ENCODE measurements around the gene NASP. TPM values are rescaled to one million over a fixed set of nuclear protein-coding genes. Genes with fewer than 3 reads are reported as not detected.
A peak's percentile ranks its signal among the peaks of the same experiment; 100 is the strongest.
"Not testable (repeated sequence)": the region's sequence is repeated elsewhere in the genome, so short reads cannot be mapped to it uniquely, and the experiment has no call there.

NASP gene
- polyA plus RNA-seq, 3 donors from 2014 or later = 33.7 to 78.0 (median 67.9) TPM

DNA sequence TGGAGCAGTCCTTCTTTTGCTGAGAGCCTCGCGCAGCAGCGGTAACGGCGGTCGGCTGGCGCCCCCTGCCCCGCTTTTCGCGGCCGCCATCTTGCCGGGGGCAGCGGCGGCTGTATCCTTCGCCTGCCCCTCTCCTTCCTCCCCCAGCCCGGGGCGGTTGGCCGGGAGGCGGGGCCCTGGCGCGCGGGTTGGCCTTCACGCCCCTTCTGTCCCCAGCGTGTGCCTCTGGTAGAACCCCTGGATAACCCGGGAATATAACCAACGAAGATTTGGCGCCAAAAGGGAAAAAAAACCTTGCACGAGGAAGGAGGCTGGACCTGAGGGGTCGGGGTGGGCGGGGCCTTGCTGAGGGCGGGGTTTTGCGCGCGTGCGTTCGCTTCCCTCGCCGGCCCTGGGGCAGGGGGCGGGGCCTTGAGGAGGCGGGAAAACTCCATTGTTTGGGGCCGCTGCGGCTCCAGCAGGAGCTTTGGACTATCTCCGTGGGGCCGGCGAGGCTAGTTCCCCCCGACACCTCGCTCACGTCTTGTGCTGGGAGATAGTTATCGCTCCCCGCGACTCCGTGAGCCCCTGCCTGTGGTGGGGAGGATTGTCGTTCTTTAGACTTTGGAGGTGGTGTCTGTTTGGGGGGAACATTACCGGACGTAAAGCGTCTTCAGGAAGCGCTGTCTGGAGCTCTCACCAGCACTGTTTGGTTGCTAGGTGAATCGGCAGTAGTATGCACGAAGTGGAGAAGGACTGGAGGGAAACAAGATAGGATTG is 689 bp downstream of the NASP start:
- Mint-ChIP-seq H3K27me3 (ENCODE audit: low read depth in 3 of 3) (peaks cover 7 to 16% (median 11%) of the 10 kb centered on the region in 3 donors), H3K36me3 (no peaks in the 10 kb centered on the region), H3K4me1 (peaks cover 32 to 36% of the 10 kb centered on the region in 2 donors), H3K9me3 (no peaks in the 10 kb centered on the region), H3K4me3 (peak overlapping the region; percentile 94 to 100 (median 98)), H3K27ac (peak overlapping the region; percentile 97 to 99 (median 98))
- DNase-seq = peak; percentile 84 to 88 (median 87)

DNA sequence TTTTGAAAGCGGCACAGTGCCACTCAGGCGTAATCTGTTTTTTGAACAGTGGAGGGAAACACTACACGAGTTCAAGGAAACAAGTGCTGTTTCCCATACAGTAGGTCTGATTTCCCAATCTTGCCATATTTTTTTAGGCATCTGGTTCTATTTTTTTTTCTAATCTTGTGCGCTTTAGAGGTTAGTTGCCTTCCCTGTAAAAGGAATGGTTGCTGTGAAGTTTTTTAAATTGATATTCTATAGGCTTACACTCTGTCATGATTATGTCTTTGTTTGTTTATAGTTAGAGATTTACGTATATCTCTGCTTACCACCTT is 1.2 kb downstream of the NASP start:
- Mint-ChIP-seq H3K4me1 (peaks cover 32 to 36% of the 10 kb centered on the region in 2 donors), H3K27me3 (ENCODE audit: low read depth in 3 of 3) (peaks cover 7 to 16% (median 11%) of the 10 kb centered on the region in 3 donors), H3K9me3 (no peaks in the 10 kb centered on the region), H3K27ac (peak overlapping the region; percentile 95 to 99 (median 98)), H3K36me3 (no peaks in the 10 kb centered on the region), H3K4me3 (peak overlapping the region; percentile 94 to 100 (median 98))
- no peak for DNase-seq

DNA sequence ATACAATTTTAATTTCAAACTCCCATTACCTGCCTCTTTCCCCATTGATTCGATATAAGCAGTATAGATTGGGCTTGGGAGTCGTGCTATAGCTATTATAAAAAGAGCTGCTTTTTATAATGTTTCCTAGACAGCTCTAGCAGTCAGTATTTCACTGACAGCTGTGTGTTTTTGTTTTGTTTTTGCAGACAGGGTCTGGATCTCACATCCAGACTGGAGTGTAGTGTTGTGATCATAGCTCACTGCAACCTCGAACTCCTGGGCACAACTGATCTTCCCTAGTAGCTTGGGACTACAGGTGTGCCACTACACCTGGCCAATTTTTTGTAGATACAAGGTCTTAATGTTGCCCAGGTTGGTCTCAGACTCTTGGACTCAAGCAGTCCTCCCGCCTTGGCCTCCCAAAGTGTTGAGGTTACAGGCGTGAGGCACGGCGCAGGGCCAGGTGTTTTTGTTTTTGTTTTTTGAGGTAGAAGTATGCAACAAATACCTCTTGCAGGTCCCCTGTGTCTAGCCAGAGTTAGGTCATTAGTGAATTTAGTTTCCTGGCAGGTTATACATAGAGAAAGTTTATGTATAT is 1.7 kb downstream of the NASP start:
- H3K27ac Mint-ChIP-seq = peak overlapping the region; percentile 95 to 99 (median 98)
- peaks cover 32 to 39% of the 10 kb centered on the region in 2 donors for H3K4me1 Mint-ChIP-seq
- H3K36me3 Mint-ChIP-seq = no peaks in the 10 kb centered on the region
- H3K9me3 Mint-ChIP-seq = no peaks in the 10 kb centered on the region
- peaks cover 7 to 16% (median 11%) of the 10 kb centered on the region in 3 donors for H3K27me3 Mint-ChIP-seq (ENCODE audit: low read depth in 3 of 3)
- DNase-seq = no peak
- peak overlapping the region; percentile 94 to 100 (median 98) for H3K4me3 Mint-ChIP-seq

DNA sequence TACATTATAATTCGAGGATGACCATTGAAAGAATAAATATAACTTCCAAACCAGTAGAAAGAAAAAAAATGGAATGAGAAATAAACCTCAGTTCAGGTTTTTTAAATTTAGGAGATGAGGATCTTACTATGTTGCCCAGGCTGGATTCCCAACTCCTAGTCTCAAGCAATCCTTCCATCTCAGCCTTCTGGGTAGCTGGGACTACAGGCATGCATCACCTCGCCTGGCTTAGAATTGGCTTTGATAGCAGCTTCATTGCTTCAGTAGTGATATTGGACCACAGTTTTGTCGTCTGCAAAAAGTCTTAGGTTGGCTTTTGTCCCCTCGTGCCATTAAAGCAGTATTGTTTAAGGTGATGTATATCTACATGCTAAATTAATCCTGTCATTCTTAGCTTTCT is 2.9 kb downstream of the NASP start:
- DNase-seq = no peak
- Mint-ChIP-seq H3K36me3 (no peaks in the 10 kb centered on the region), H3K4me1 (peaks cover 34 to 47% of the 10 kb centered on the region in 2 donors), H3K27me3 (ENCODE audit: low read depth in 3 of 3) (peaks cover 7 to 16% (median 11%) of the 10 kb centered on the region in 3 donors), H3K27ac (peak overlapping the region; percentile 95 to 99 (median 98)), H3K4me3 (peak overlapping the region; percentile 92 to 100 (median 97)), H3K9me3 (no peaks in the 10 kb centered on the region)

DNA sequence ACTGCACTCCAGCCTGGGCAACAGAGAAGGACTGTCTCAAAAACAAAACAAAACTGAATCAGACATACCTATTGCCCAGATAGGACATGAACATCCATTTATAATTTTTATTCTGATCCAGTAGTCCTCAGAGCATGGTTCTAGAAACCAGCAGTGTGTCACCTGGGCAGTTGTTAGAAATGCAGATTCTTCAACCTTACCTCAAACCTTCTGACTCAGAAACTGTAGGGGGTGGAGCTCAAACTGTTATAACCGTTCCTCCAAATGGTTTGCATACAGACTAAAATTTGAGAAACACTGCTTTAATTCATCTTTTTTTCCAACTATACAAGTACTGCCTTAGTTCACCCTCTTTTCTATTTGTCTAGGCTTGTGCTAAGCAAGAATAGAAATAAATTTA is 6.0 kb downstream of the NASP start:
- H3K27ac Mint-ChIP-seq = no peak overlapping the region
- H3K36me3 Mint-ChIP-seq = peaks cover 0 to 7% (median 0%) of the 10 kb centered on the region in 3 donors
- peaks cover under 1 to 5% (median 3%) of the 10 kb centered on the region in 3 donors for H3K27me3 Mint-ChIP-seq (ENCODE audit: low read depth in 3 of 3)
- H3K4me3 Mint-ChIP-seq = no peak overlapping the region
- DNase-seq = no peak
- H3K9me3 Mint-ChIP-seq = no peaks in the 10 kb centered on the region
- H3K4me1 Mint-ChIP-seq = peaks cover 28 to 40% of the 10 kb centered on the region in 2 donors

DNA sequence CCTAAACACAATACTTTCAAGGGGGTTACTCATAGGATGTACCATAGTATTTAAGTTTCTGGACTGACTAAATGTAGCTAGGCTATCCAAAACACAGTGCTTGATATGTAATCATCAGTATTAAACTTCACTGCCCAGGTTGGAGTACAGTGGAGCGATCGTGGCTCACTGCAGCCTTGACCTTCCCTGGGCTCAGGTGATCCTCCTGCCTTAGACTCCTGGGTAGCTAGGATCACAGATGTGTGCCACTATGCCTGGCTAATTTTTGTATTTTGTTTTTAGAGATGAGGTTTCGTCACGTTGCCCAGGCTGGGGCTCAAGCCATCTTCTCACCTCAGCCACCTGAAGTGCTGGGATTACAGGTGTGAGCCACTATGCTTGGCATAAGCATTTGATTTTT is 10.6 kb downstream of the NASP start:
- Mint-ChIP-seq H3K4me3 (no peak overlapping the region), H3K27ac (peak overlapping the region in 2 of 6 donors; percentile 4 to 28), H3K36me3 (peaks cover 0 to 11% (median 10%) of the 10 kb centered on the region in 3 donors), H3K27me3 (ENCODE audit: low read depth in 3 of 3) (peaks cover 0 to 5% (median 2%) of the 10 kb centered on the region in 3 donors), H3K4me1 (peaks cover 4 to 42% of the 10 kb centered on the region in 2 donors), H3K9me3 (no peaks in the 10 kb centered on the region)
- no peak for DNase-seq

DNA sequence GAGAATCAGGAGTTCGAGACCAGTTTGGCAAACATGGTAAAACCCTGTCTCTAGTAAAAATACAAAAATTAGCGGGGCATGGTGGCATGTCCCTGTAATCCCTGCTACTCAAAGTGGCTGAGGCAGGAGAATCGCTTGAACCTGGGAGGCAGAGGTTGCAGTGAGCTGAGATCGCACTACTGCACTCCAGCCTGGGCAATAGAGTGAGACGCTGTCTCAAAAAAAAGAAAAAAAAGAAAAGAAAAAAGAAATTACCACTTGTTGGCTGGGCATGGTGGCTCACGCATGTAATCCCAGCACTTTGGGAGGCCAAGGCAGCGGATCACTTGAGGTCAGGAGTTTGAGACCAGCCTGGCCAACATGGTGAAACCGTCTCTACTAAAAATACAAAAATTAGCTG is 12.9 kb downstream of the NASP start:
- DNase-seq; H3K4me3 Mint-ChIP-seq; H3K9me3 Mint-ChIP-seq; H3K27me3 Mint-ChIP-seq (ENCODE audit: low read depth in 3 of 3): not testable (repeated sequence)
- Mint-ChIP-seq H3K36me3 (peaks cover 0 to 11% (median 10%) of the 10 kb centered on the region in 3 donors), H3K27ac (peak overlapping the region in 1 of 6 donors; percentile 28), H3K4me1 (peaks cover 14 to 52% of the 10 kb centered on the region in 2 donors)

DNA sequence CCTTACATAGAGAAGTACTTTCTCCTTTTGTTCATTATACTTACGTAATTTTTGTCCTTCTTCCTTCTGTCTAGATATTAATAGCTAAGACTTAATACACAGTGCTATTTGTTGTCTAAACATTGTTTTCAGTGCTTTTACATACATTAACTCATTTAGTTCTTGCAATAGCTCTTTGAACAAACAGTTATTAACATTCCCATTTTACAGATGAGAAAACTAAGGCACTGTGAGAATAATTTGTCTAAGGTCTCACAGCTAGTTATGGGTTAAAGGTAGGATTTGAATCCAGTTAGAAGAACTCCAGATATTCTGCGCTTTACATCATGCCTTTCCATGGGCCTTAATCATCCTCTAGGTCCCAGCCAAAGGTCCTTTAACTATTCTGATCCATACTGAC is 20.4 kb downstream of the NASP start:
- Mint-ChIP-seq H3K36me3 (peaks cover 16 to 36% (median 20%) of the 10 kb centered on the region in 3 donors), H3K27ac (no peak overlapping the region)

DNA sequence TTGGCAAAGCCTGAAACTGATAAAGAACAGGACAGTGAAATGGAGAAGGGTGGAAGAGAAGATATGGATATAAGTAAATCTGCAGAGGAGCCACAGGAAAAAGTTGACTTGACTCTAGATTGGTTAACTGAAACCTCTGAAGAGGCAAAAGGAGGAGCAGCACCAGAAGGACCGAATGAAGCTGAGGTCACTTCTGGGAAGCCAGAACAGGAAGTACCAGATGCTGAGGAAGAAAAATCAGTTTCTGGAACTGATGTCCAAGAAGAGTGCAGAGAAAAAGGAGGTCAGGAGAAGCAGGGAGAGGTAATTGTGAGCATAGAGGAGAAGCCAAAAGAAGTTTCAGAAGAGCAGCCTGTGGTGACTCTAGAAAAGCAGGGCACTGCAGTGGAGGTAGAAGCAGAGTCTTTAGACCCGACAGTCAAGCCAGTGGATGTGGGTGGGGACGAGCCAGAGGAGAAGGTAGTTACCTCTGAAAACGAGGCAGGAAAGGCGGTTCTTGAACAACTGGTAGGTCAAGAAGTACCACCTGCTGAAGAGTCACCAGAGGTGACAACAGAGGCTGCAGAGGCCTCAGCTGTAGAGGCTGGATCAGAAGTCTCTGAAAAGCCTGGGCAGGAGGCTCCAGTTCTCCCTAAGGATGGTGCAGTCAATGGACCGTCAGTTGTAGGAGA is 23.7 kb downstream of the NASP start:
- DNase-seq = no peak
- no peak overlapping the region for H3K4me3 Mint-ChIP-seq
- no peaks in the 10 kb centered on the region for H3K9me3 Mint-ChIP-seq
- H3K27me3 Mint-ChIP-seq (ENCODE audit: low read depth in 3 of 3) = peaks cover 0 to 3% (median 2%) of the 10 kb centered on the region in 3 donors
- H3K4me1 Mint-ChIP-seq = peaks cover 2 to 24% of the 10 kb centered on the region in 2 donors
- peaks cover 16 to 36% (median 20%) of the 10 kb centered on the region in 3 donors for H3K36me3 Mint-ChIP-seq
- peak overlapping the region; percentile 19 to 81 (median 54) for H3K27ac Mint-ChIP-seq

More for the DNA sequence above, 20.4 kb downstream of the NASP start:
- Mint-ChIP-seq H3K27me3 (ENCODE audit: low read depth in 3 of 3) (peaks cover 0 to 3% (median 2%) of the 10 kb centered on the region in 3 donors), H3K4me3 (no peak overlapping the region), H3K9me3 (no peaks in the 10 kb centered on the region), H3K4me1 (peaks cover 14 to 45% of the 10 kb centered on the region in 2 donors)
- no peak for DNase-seq

DNA sequence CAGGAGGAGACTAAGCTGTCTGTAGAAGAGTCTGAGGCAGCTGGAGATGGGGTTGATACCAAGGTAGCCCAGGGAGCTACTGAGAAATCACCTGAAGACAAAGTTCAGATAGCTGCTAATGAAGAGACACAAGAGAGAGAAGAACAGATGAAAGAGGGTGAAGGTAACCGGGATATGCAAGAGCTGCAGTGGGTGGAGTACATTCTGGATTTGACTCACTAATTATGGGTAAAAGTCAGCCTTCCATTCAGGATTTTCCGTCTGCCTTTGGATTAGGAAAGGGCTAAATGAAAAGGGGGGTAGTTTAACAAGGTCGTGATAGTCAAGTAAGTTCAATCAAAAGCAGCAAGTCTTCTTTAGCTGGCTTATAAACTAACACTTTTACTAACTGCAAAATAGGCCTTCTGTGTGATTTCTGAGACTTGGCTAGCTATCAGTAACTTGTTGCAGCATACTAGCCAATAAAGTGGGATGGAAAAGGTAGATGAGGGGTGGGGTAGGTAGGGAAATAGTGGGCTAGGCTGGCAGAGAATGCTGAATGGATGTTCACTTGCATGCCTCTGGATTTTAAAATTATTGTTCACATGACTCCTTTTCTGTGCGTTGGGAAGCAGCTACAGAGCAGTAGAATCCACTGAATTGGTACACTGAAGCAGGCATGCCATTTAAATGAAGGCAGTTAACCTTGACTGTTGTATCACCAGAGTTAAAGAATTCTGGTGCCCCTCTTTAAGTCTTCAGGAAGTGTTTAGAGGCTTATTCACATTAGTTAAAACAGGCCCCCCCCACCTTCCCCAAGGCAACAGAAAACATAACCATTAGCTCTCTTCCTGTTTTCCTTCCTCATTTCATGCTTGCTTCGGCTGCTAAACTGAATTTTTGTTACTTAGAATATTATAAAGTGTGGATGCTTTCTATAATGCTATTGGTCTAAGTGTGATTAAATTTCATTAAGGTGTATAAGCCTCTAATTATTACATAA is 24.6 kb downstream of the NASP start:
- DNase-seq = no peak
- Mint-ChIP-seq H3K27me3 (ENCODE audit: low read depth in 3 of 3) (peaks cover 0 to 5% (median 2%) of the 10 kb centered on the region in 3 donors), H3K36me3 (peaks cover 16 to 35% (median 24%) of the 10 kb centered on the region in 3 donors), H3K9me3 (no peaks in the 10 kb centered on the region), H3K4me1 (peaks cover 2 to 24% of the 10 kb centered on the region in 2 donors), H3K27ac (peak overlapping the region in 4 of 6 donors; percentile 13 to 68 (median 32)), H3K4me3 (no peak overlapping the region)

DNA sequence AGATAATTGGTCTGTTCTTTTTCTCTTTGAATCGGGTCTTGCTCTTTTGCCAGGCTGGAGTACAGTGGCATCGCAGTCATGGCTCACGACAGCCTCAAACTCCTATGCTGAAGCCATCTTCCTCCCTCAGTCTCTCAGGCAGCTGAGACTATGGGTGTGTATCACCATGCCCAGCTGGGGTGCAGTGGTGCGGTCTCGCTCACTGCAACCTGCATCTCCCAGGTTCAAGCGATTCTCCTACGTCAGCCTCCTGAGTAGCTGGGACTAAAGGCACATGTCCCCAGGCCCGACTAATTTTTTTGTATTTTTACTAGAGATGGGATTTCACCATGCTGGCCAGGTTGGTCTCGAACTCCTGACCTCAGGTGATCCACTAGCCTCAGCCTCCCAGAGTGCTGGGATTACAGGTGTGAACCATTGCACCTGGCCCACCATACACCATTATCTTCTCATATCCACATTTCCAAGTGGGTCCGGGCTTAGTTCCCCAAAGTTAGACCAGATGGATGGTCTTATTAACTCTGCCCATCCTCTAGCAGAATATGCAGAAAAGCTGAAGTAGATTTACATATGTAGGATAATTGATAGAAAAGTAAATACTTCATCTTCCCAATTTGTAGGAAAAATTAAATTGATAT is 26.9 kb downstream of the NASP start:
- H3K36me3 Mint-ChIP-seq = peaks cover 12 to 30% (median 26%) of the 10 kb centered on the region in 3 donors
- no peak overlapping the region for H3K4me3 Mint-ChIP-seq
- DNase-seq = no peak
- H3K27me3 Mint-ChIP-seq (ENCODE audit: low read depth in 3 of 3) = peaks cover 0 to 11% (median 5%) of the 10 kb centered on the region in 3 donors
- H3K27ac Mint-ChIP-seq = peak overlapping the region in 2 of 6 donors; percentile 24 to 50
- H3K4me1 Mint-ChIP-seq = peaks cover 2 to 15% of the 10 kb centered on the region in 2 donors
- H3K9me3 Mint-ChIP-seq = no peaks in the 10 kb centered on the region

DNA sequence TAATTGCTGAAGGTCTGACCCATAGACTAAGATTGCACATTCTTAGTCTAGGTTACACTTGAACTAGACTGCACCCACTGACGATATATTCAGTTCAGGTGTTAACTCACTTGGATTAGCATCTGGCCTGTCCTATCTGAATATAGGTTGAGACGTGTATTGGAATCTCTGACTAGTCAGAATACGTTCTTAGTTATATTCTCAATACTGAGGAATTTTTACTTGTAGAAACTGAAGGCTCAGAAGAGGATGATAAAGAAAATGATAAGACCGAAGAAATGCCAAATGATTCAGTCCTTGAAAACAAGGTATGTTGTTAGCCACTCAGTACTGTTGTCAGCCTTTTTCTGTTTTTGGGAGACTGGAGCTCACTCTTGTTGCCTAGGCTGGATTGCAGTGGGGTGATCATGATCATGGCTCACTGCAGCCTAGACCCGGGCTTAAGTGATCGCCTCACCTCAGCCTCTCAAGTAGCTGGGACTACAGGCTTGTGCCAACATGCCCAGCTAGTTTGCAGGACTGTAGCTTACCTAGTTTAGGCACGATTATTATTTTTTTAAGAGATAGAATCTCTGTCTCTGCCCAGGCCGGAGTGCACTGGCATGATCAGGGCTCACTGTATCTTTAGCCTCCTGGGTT is 29.2 kb downstream of the NASP start:
- DNase-seq = no peak
- H3K9me3 Mint-ChIP-seq = no peaks in the 10 kb centered on the region
- peaks cover 13 to 26% (median 21%) of the 10 kb centered on the region in 3 donors for H3K36me3 Mint-ChIP-seq
- no peak overlapping the region for H3K4me3 Mint-ChIP-seq
- peaks cover 0 to 12% (median 4%) of the 10 kb centered on the region in 3 donors for H3K27me3 Mint-ChIP-seq (ENCODE audit: low read depth in 3 of 3)
- peaks cover 1 to 5% of the 10 kb centered on the region in 2 donors for H3K4me1 Mint-ChIP-seq
- H3K27ac Mint-ChIP-seq = peak overlapping the region in 1 of 6 donors; percentile 14
